HepG2 (cell line): Measurements from ENCODE around the gene SKI. TPM values are rescaled to one million over a fixed set of nuclear protein-coding genes. Genes with fewer than 3 reads are reported as not detected.

ENCODE experiments used
- DMAP1 ChIP-seq: IDR thresholded peaks from 2 replicates; pipeline ENCODE4 v1.6.1; 2016
- HNF4A ChIP-seq: sonication (generic); formaldehyde crosslinking; IDR thresholded peaks from 2 replicates; pipeline ENCODE4 v1.4.0; 2020; ENCODE audit warnings: missing genetic modification reagents
- KDM5A ChIP-seq: fragments of 200-600 bp; sonication (generic); IDR thresholded peaks from 2 replicates; pipeline ENCODE4 v1.7.0; 2018; ENCODE audit warnings: antibody characterized with exemption, mild to moderate bottlenecking, low read length, borderline replicate concordance
- KLF13 ChIP-seq: sonication (generic); formaldehyde crosslinking; IDR thresholded peaks from 2 replicates; pipeline ENCODE4 v1.4.0; 2020; ENCODE audit warnings: mild to moderate bottlenecking, missing genetic modification reagents
- MED1 ChIP-seq: sonication (generic); formaldehyde crosslinking; IDR thresholded peaks from 2 replicates; pipeline ENCODE4 v1.4.0; 2020; ENCODE audit warnings: missing genetic modification reagents
- NR2F6 ChIP-seq, 2 experiments: IDR thresholded peaks; 2 replicates each; pipeline ENCODE4 v1.6.1; 2016; ENCODE audit warnings: antibody characterized with exemption in 1 of 2, mild to moderate bottlenecking in 1 of 2
- POLR2AphosphoS5 ChIP-seq: IDR thresholded peaks from 2 replicates; pipeline ENCODE4 v1.6.1; 2012; ENCODE audit warnings: low read depth, low read length
- RBAK ChIP-seq: sonication (generic); formaldehyde crosslinking; IDR thresholded peaks from 2 replicates; pipeline ENCODE4 v1.5.1; 2020; ENCODE audit warnings: mild to moderate bottlenecking, missing genetic modification reagents
- RBFOX2 ChIP-seq: fragments of 200-400 bp; formaldehyde crosslinking; IDR thresholded peaks from 2 replicates; pipeline ENCODE4 v1.6.1; 2017; ENCODE audit warnings: low read depth, mild to moderate bottlenecking, low read length
- TP53 ChIP-seq: sonication (generic); formaldehyde crosslinking; conservative IDR thresholded peaks from 2 replicates; pipeline ENCODE4 v1.4.0; 2020; ENCODE audit warnings: missing genetic modification reagents
- ZNF318 ChIP-seq: sonication (generic); formaldehyde crosslinking; IDR thresholded peaks from 2 replicates; pipeline ENCODE4 v1.4.0; 2020; ENCODE audit warnings: mild to moderate bottlenecking, missing genetic modification reagents
- ZNF546 ChIP-seq: sonication (generic); formaldehyde crosslinking; conservative IDR thresholded peaks from 2 replicates; pipeline ENCODE4 v1.8.1; 2023; ENCODE audit warnings: mild to moderate bottlenecking, missing genetic modification reagents
- ZNF891 ChIP-seq: sonication (generic); formaldehyde crosslinking; IDR thresholded peaks from 2 replicates; pipeline ENCODE4 v1.5.0; 2020; ENCODE audit warnings: mild to moderate bottlenecking, missing genetic modification reagents
- polyA plus RNA-seq, 8 experiments: library from polyadenylated mRNA; depleted of rRNA in 3 of 8; stranded (reverse) in 7 of 8; unstranded in 1 of 8; fragments of >200 nt; fragmentation: Illumina TruSeq in 4 of 8; extraction: Trizol in 4 of 8; gene quantifications; 2 replicates each; pipeline versions ENCODE4 v1.2.1 to v1.2.3, GENCODE V29; 2011 to 2016; ENCODE audit warnings: low read depth in 4 of 8, missing spikeins in 1 of 8, mixed read lengths in 1 of 8; ENCODE audit not compliant: insufficient read depth in 1 of 8
- total RNA-seq, 5 experiments: library from RNA; depleted of rRNA; stranded (reverse); fragments of >200 nt; fragmentation: Illumina TruSeq; extraction: Trizol; gene quantifications; 2 replicates each; pipeline ENCODE4 v1.2.3, GENCODE V29; 2016; ENCODE audit warnings: low read depth in 1 of 5
- TF ChIP-seq, protein P1 (sequence below): sonication (generic); formaldehyde crosslinking; IDR thresholded peaks from 2 replicates; pipeline ENCODE4 v1.4.0; 2020; ENCODE audit warnings: missing genetic modification reagents
- TF ChIP-seq, protein P2 (sequence below): sonication (generic); formaldehyde crosslinking; IDR thresholded peaks from 2 replicates; pipeline ENCODE4 v1.5.1; 2020; ENCODE audit warnings: mild to moderate bottlenecking, missing genetic modification reagents

Gene SKI
- total and polyA plus RNA-seq, 2 of the 13 experiments (the other 11 are each of a cell fraction or from before 2014, with no cell fraction given), result 4.7 to 6.9 TPM

DNA sequence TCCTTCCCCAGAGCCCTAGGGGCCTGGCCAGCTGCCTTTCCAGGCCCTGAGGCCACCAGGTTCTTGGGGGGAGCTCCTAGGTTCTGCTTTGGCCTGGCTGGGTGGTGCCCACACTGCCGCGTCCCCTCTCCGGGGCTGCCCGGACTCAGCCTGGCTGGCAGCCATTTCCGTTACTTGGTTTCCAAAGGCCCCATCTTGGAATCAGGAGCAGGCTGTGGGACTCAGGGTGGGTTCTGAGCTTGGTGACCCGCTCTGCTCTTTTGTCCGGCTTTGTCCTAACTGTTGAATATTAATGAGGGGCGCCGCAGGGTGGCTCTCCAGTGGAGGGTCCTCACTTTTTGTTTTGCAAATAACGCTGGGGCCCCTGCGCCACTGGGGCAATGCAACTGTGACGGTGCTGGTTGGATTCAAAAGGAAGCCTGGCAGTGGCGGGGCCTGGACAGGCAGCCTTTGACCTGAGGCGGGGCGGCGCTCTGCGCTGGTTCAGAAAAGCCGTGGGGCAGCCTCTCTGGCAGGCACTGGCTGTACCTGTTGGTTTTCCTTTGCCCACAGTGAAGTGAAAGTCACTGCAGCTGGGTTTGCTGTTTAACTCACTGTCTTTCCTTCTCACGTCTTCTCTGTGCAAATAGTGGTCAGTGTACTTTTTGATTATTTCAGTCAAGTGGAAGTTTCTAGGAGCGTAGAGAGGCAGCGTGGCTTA lies 20.2 kb downstream of the SKI start (continued):
- TF ChIP-seq, protein P1, sequence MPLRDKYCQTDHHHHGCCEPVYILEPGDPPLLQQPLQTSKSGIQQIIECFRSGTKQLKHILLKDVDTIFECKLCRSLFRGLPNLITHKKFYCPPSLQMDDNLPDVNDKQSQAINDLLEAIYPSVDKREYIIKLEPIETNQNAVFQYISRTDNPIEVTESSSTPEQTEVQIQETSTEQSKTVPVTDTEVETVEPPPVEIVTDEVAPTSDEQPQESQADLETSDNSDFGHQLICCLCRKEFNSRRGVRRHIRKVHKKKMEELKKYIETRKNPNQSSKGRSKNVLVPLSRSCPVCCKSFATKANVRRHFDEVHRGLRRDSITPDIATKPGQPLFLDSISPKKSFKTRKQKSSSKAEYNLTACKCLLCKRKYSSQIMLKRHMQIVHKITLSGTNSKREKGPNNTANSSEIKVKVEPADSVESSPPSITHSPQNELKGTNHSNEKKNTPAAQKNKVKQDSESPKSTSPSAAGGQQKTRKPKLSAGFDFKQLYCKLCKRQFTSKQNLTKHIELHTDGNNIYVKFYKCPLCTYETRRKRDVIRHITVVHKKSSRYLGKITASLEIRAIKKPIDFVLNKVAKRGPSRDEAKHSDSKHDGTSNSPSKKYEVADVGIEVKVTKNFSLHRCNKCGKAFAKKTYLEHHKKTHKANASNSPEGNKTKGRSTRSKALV (CRISPR knock-in tag), result peak; percentile 51; the same call in 1 of the 2 replicates
- TF ChIP-seq ZNF546 (no peak; the same call in 1 of the 2 replicates), ZNF318 (CRISPR knock-in tag) (no peak), POLR2AphosphoS5 (peak; percentile 30; the same call in 1 of the 2 replicates), HNF4A (CRISPR knock-in tag) (peak; percentile 63), DMAP1 (CRISPR knock-in tag) (0 out of 2 replicates have a peak, but pooled peaks have one; percentile 36), KLF13 (CRISPR knock-in tag) (no peak), KDM5A (no peak), NR2F6 (IDR thresholded peaks at IDR 0.05) (peak; percentile 71), NR2F6 (CRISPR knock-in tag; IDR thresholded peaks at IDR 0.05) (peak; percentile 70; the same call in 1 of the 2 replicates), TP53 (CRISPR knock-in tag) (no peak), ZNF891 (CRISPR knock-in tag) (no peak), RBFOX2 (peak; percentile 36; the same call in 1 of the 2 replicates), MED1 (CRISPR knock-in tag) (peak; percentile 39; the same call in 1 of the 2 replicates), RBAK (CRISPR knock-in tag) (0 out of 2 replicates have a peak, but pooled peaks have one; percentile 36)
- TF ChIP-seq, protein P2, sequence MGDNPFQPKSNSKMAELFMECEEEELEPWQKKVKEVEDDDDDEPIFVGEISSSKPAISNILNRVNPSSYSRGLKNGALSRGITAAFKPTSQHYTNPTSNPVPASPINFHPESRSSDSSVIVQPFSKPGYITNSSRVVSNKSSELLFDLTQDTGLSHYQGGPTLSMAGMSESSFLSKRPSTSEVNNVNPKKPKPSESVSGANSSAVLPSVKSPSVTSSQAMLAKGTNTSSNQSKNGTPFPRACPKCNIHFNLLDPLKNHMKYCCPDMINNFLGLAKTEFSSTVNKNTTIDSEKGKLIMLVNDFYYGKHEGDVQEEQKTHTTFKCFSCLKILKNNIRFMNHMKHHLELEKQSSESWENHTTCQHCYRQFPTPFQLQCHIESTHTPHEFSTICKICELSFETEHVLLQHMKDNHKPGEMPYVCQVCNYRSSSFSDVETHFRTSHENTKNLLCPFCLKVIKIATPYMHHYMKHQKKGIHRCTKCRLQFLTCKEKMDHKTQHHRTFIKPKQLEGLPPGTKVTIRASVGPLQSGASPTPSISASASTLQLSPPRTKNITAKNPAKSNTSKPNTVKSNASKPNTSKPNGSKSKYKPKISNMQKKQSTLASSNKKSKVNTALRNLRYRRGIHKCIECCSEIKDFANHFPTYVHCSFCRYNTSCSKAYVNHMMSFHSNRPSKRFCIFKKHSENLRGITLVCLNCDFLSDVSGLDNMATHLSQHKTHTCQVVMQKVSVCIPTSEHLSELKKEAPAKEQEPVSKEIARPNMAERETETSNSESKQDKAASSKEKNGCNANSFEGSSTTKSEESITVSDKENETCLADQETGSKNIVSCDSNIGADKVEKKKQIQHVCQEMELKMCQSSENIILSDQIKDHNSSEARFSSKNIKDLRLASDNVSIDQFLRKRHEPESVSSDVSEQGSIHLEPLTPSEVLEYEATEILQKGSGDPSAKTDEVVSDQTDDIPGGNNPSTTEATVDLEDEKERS (CRISPR knock-in tag), result 0 out of 2 replicates have a peak, but pooled peaks have one; percentile 66
